Measurements from ENCODE around the gene MED22. TPM values are rescaled to one million over a fixed set of nuclear protein-coding genes. Genes with fewer than 3 reads are reported as not detected.

The MED22 gene
- total and polyA plus RNA-seq, 2 of the 8 experiments (the other 6 are each of a cell fraction or from before 2014, with no cell fraction given), result 56.4 to 68.4 TPM

DNA sequence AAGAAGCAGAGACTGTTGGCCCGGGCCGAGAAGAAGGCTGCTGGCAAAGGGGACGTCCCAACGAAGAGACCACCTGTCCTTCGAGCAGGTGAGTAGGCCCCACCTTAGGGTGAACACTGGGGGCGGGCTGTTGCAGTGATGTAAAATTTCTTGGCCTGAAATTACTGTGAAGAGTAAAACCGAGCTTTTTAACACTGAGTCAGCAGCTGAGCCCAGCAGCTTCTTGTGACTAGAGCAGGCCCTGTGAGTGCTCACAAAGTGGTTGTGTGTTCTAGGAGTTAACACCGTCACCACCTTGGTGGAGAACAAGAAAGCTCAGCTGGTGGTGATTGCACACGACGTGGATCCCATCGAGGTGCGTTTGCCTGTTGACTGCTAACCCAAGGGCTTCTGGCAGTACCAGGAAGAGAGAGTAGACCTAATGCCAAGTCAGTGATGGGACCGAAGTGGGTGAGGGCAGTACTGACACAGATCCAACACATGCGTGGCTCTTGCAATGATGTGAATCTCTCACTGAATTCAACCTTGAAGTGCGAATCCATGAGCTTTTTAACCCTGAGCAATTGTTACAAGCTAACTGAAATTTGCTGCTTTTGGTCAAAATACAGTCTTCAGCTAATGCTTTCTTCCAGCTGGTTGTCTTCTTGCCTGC, 2.2 kb upstream of the MED22 start:
- Histone ChIP-seq H4K8ac (ENCODE audit: extremely low read depth, insufficient read depth, low read length) (no peak overlapping the region), H3K9me3 (ENCODE audit: insufficient read depth in 2 of 2, low read depth in 1 of 2, low read length in 1 of 2) (no peaks in the 10 kb centered on the region), H3K14ac (ENCODE audit: insufficient read length) (no peak overlapping the region), H2BK15ac (ENCODE audit: low read length) (no peak overlapping the region), H2AK5ac (ENCODE audit: low read depth, low read length) (no peak overlapping the region), H3K4me1 (replicated peaks in 1 of 4; ENCODE audit: control insufficient read depth in 3 of 4, insufficient read depth in 4 of 4, low read length in 3 of 4) (peaks cover 0 to 10% (median 7%) of the 10 kb centered on the region in 4 experiments; a peak in 6 of 7 replicates), H3K4me2 (ENCODE audit: insufficient read depth in 1 of 2, low read depth in 2 of 2, low read length in 2 of 2) (peak overlapping the region; percentile 91 to 97; a peak in 3 of 4 replicates), H3K79me1 (ENCODE audit: low read depth, low read length) (peaks cover 7% of the 10 kb centered on the region), H4K5ac (ENCODE audit: insufficient read length, low read depth, low read length) (no peak overlapping the region), H2BK120ac (replicated peaks; ENCODE audit: low read depth, low read length) (no peak overlapping the region), H3K23ac (ENCODE audit: insufficient read length) (no peak overlapping the region), H3K23me2 (ENCODE audit: low read depth, low read length) (peaks cover 9% of the 10 kb centered on the region; the same call in 1 of the 2 replicates), H4K91ac (replicated peaks; ENCODE audit: insufficient read length, low read length) (no peak overlapping the region), H3K4me3 (ENCODE audit: extremely low read depth in 1 of 4, insufficient read depth in 2 of 4, low read depth in 3 of 4, low read length in 4 of 4) (peak overlapping the region; percentile 93 to 100 (median 96); a peak in 6 of 8 replicates), H2BK20ac (ENCODE audit: low read length) (no peak overlapping the region), H3K27me3 (replicated peaks in 1 of 4; ENCODE audit: control insufficient read depth in 3 of 4, extremely low read depth in 1 of 4, insufficient read depth in 3 of 4, low read length in 3 of 4) (no peaks in the 10 kb centered on the region), H3K56ac (replicated peaks; ENCODE audit: insufficient read length, low read depth, low read length) (no peak overlapping the region), H3K9ac (replicated peaks in 1 of 4; ENCODE audit: extremely low read depth in 1 of 4, low read depth in 3 of 4, low read length in 3 of 4) (no peak overlapping the region; a peak in 1 of 7 replicates), H3K79me2 (ENCODE audit: control insufficient read depth in 1 of 2, insufficient read depth in 2 of 2, low read length in 2 of 2) (peaks cover 9 to 39% of the 10 kb centered on the region in 2 experiments), H2BK5ac (ENCODE audit: low read depth, low read length) (0 out of 2 replicates have a peak overlapping the region, but pooled peaks have one; percentile 39), H3K36me3 (ENCODE audit: control insufficient read depth in 2 of 4, insufficient read depth in 4 of 4, low read length in 3 of 4) (peaks cover 22 to 58% (median 46%) of the 10 kb centered on the region in 4 experiments), H2AFZ (ENCODE audit: low read length) (no peak overlapping the region), H4K20me1 (replicated peaks in 1 of 2; ENCODE audit: control insufficient read depth in 1 of 2, insufficient read depth in 2 of 2, low read length in 2 of 2) (peaks cover 14 to 21% of the 10 kb centered on the region in 2 experiments), H3K4ac (replicated peaks; ENCODE audit: insufficient read length, low read depth, low read length) (no peak overlapping the region), H2BK12ac (ENCODE audit: low read depth, low read length) (no peak overlapping the region), H3K18ac (ENCODE audit: extremely low read depth, low read length) (no peak overlapping the region), H3K27ac (ENCODE audit: low read depth, low read length) (no peak overlapping the region)
- TF ChIP-seq, protein P1, sequence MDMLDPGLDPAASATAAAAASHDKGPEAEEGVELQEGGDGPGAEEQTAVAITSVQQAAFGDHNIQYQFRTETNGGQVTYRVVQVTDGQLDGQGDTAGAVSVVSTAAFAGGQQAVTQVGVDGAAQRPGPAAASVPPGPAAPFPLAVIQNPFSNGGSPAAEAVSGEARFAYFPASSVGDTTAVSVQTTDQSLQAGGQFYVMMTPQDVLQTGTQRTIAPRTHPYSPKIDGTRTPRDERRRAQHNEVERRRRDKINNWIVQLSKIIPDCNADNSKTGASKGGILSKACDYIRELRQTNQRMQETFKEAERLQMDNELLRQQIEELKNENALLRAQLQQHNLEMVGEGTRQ (IDR thresholded peaks at IDR 0.05; ENCODE audit: low read length), result peak; percentile 25; the same call in 1 of the 2 replicates
- peak in 1 of 2 experiments; percentile 39; a peak in 1 of 3 replicates for TF ChIP-seq POLR2A (IDR thresholded peaks at IDR 0.05; ENCODE audit: control extremely low read depth in 1 of 2, low read depth in 2 of 2, low read length in 2 of 2)
- TF ChIP-seq, protein P2, sequence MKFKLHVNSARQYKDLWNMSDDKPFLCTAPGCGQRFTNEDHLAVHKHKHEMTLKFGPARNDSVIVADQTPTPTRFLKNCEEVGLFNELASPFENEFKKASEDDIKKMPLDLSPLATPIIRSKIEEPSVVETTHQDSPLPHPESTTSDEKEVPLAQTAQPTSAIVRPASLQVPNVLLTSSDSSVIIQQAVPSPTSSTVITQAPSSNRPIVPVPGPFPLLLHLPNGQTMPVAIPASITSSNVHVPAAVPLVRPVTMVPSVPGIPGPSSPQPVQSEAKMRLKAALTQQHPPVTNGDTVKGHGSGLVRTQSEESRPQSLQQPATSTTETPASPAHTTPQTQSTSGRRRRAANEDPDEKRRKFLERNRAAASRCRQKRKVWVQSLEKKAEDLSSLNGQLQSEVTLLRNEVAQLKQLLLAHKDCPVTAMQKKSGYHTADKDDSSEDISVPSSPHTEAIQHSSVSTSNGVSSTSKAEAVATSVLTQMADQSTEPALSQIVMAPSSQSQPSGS (IDR thresholded peaks at IDR 0.05; ENCODE audit: low read length), result no peak
- TF ChIP-seq POLR2AphosphoS5 (IDR thresholded peaks at IDR 0.05; ENCODE audit: low read depth, low read length), result peak; percentile 63; the same call in 1 of the 2 replicates
- TF ChIP-seq KDM4A (IDR thresholded peaks at IDR 0.05; ENCODE audit: low read depth, low read length, severe bottlenecking), result no peak
- TF ChIP-seq GABPA (IDR thresholded peaks at IDR 0.05; ENCODE audit: borderline replicate concordance, insufficient read depth, low read length), result no peak
- no peak for DNase-seq (ENCODE audit: low read depth in 1 of 2, low spot score in 2 of 2)
- POLR2A ChIA-PET (ENCODE audit: partially characterized antibody), result interaction anchor here (0.7 to 16.1 kb wide), 18 partner anchors 4 to 189 kb away, joined by 3 to 461 read pairs (median 4); partner anchors contain the start of genes MED22, REXO4, RPL7A and STKLD1
- no peak for FAIRE-seq
- 94% methylated on average over 15 of the region's 15 CpGs; no CpG with 5 or more reads in 1 of the 2 experiments for WGBS, 2 experiments (ENCODE audit: extremely low coverage in 1 of 2, insufficient coverage in 1 of 2, insufficient read length in 1 of 2, insufficient replicate concordance in 2 of 2, low coverage in 1 of 2, low lambda C conversion rate in 2 of 2, missing lambda C conversion rate in 1 of 2)
- CTCF ChIA-PET (ENCODE audit: partially characterized antibody), result interaction anchor here (0.7 to 2.6 kb wide), 10 partner anchors 8 to 137 kb away, joined by 3 to 14 read pairs (median 4); partner anchors contain the start of gene SURF6

All from H1 (cell line).